Fibroblast of villous mesenchyme (primary cell): ENCODE data around the gene SLC19A1. TPM values are rescaled to one million over a fixed set of nuclear protein-coding genes. Genes with fewer than 3 reads are reported as not detected.

Experiments used
- DNase-seq: peaks from one replicate; pipeline ENCODE4 v3.0.0-alpha.2; 2010; ENCODE audit warnings: low read depth
- H3K4me3 ChIP-seq: 2 replicates; pipeline ENCODE4 v1.5.1; 2011; ENCODE audit warnings: low read depth, mild to moderate bottlenecking, low read length
- CTCF ChIP-seq: IDR thresholded peaks from 2 replicates; pipeline ENCODE4 v1.5.1; 2012; ENCODE audit warnings: low read depth, mild to moderate bottlenecking, low read length; ENCODE audit not compliant: insufficient read depth
- total RNA-seq: library from RNA; depleted of rRNA; stranded (reverse); fragments of >200 nt; gene quantifications from 2 replicates; pipeline ENCODE4 v1.2.3, GENCODE V29; 2012

Gene SLC19A1
- total RNA-seq, 1 donor: 6.5 TPM

GRCh38 chr21:45517249-45518065 lies 24.8 kb downstream of the SLC19A1 start:
- DNase-seq: peak; percentile 27
- H3K4me3 ChIP-seq: no peak overlapping the region
- no peak for TF ChIP-seq CTCF

GRCh38 chr21:45516671-45517151 lies 25.5 kb downstream of the SLC19A1 start:
- DNase-seq: no peak
- H3K4me3 ChIP-seq: no peak overlapping the region
- no peak for TF ChIP-seq CTCF

- no peak overlapping the region for H3K4me3 ChIP-seq
- TF ChIP-seq CTCF: no peak
- DNase-seq: no peak
Observed at GRCh38 chr21:45516071-45516670, 26.1 kb downstream of the SLC19A1 start.

- DNase-seq: no peak
Observed at GRCh38 chr21:45515241-45516061, 26.8 kb downstream of the SLC19A1 start.

GRCh38 chr21:45514311-45515021 lies 27.8 kb downstream of the SLC19A1 start:
- H3K4me3 ChIP-seq: no peak overlapping the region
- DNase-seq: no peak
- TF ChIP-seq CTCF: no peak

More at GRCh38 chr21:45515241-45516061, 26.8 kb downstream of the SLC19A1 start:
- no peak overlapping the region for H3K4me3 ChIP-seq
- TF ChIP-seq CTCF: no peak

- no peak for DNase-seq
- TF ChIP-seq CTCF: no peak
- H3K4me3 ChIP-seq: no peak overlapping the region
Observed at GRCh38 chr21:45513741-45514310, 28.4 kb downstream of the SLC19A1 start.
